Stimulated activated CD8-positive, alpha-beta memory T cell treated with anti-CD3 and anti-CD28 coated beads, Interleukin-12 subunit alpha, Interleukin-12 subunit beta, amount 100 ng/mL, for 24 hours (primary cell): ENCODE data around the gene DYNC1H1.

Source experiments
- DNase-seq: peaks from one replicate; pipeline ENCODE4 v3.0.0-alpha.2; 2020; ENCODE audit errors: extremely low read depth

DYNC1H1 gene

DNA sequence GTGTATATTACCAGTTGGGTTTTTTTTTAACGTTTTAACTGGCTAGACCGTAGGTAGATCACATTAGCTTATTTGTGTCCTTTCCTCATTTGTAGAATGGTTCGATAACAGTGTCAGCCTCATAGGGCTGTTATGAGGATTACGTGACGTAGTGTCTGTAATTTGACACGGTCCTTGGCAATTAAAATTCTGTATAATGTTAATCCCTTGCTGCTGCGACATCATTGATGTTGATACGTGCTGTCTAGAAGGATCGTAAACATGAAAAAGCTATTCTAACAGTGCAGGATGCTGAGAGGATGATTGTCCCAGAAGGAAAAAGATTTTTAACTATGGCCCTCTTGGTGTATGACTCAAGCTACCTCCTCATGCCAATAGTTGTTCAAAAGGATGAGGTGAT, 71.5 kb downstream of the DYNC1H1 start:
- DNase-seq = no peak

DNA sequence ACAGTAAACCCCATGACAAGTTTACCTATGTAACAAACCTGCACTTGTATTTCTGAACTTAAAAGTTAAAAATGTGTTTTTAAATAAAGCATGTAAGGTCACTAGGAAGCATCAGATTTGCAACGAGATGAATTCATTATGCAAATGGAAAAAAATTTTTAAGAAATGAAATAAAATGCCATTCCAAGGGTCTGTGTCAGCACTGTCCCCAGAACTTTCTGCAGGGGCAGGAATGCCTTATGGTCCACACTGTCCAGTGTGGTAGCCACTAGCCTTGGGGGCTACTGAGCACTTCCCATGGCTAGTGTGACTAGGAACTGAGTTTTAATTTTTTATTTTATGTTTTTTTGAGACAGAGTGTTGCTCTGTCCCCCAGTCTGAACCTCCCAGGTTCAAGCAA, 73.3 kb downstream of the DYNC1H1 start:
- no peak for DNase-seq

DNA sequence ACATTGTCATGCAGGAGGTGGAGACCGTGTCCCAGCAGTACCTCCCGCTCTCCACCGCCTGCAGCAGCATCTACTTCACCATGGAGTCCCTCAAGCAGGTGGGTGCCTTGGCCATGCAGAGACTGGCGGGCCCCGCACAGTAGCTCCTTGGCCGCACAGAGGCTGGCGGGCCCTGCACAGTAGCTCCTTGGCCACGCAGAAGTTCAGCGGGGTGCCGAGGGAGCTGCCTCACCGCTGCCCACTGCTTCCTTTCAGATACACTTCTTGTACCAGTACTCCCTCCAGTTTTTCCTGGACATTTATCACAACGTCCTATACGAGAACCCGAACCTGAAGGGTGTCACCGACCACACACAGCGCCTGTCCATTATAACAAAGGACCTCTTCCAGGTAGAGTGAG, 74.8 kb downstream of the DYNC1H1 start:
- DNase-seq = no peak

DNA sequence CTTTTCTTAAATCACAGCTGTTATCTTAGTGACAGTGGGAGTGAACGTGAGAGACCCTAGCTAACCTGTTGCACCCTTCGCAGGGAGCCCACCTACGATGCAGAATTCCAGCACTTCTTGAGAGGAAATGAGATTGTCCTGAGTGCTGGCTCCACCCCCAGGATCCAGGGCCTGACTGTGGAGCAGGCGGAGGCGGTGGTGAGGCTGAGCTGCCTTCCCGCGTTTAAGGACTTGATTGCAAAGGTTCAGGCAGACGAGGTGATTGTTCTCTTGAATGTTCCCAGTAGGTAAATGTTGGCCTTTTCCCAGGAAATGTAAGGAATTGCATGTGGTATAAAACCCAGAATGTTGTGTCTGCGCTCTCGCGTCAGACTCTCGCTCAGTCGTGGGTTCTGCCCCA, 75.8 kb downstream of the DYNC1H1 start:
- no peak for DNase-seq

DNA sequence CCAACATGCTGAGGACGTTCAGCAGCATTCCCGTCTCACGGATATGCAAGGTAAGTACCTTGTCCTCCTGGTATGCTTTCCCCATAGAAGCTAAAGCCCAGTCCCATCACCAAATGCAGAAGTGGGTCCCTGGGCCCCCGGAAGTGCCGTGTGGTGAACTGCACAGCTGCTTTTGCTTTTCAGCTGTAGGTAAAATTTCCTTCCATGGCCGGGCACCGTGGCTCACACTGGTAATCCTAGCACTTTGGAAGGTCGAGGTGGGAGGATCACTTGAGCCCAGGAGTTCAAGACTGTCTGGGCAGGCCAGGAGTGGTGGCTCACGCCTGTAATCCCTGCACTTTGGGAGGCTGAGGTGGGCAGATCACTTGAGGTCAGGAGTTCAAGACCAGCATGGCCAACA, 78.3 kb downstream of the DYNC1H1 start:
- no peak for DNase-seq

DNA sequence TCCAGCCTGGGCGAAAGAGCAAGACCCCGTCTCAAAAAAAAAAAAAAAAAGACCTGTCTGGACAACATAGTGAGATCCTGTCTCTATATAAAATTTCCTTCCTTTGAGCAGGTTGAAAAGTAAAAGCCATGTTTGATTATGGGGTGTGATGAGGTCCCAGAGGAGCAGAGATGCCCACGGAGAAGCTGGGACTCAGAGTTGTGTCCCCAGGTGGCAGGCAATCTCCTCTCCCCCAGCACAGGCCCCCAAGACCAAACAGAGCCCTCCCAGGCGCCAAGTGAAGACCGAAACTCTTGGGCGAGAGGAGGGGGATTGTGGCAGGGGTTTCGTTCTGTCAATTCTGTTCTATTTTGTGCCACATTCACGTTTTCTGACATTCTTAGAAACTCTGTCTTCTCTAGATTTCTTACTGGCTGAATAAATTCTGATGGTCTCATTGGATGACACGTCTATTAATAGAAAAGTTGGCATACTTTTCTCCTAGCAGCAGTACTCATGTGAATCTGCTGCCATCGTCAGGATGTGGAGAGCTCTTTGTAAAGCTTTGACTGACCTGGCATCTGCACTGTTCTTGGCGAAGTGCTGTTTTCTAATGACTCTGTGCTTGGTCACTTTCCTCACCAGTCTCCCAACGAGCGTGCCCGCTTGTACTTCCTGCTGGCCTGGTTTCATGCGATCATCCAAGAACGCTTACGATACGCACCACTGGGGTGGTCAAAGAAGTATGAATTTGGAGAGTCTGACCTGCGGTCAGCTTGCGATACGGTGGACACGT, 79.1 kb downstream of the DYNC1H1 start:
- DNase-seq = no peak

DNA sequence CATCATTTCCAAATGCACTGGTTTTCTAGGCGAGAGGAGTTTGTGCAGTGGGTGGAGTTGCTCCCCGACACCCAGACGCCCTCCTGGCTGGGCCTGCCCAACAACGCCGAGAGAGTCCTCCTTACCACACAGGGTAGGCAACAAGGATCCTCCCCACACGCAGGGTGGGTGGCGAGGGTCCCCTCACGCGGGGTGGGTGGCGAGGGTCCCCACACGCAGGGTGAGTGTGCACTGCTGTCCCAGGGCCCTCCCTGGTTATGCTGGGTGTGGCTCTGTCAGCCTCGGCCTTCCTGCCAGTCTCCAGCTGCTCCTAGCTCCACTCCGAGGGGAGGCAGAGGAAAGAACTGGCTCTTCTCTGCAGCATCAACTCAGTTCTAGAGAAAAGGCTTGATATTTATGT, 80.2 kb downstream of the DYNC1H1 start:
- no peak for DNase-seq

DNA sequence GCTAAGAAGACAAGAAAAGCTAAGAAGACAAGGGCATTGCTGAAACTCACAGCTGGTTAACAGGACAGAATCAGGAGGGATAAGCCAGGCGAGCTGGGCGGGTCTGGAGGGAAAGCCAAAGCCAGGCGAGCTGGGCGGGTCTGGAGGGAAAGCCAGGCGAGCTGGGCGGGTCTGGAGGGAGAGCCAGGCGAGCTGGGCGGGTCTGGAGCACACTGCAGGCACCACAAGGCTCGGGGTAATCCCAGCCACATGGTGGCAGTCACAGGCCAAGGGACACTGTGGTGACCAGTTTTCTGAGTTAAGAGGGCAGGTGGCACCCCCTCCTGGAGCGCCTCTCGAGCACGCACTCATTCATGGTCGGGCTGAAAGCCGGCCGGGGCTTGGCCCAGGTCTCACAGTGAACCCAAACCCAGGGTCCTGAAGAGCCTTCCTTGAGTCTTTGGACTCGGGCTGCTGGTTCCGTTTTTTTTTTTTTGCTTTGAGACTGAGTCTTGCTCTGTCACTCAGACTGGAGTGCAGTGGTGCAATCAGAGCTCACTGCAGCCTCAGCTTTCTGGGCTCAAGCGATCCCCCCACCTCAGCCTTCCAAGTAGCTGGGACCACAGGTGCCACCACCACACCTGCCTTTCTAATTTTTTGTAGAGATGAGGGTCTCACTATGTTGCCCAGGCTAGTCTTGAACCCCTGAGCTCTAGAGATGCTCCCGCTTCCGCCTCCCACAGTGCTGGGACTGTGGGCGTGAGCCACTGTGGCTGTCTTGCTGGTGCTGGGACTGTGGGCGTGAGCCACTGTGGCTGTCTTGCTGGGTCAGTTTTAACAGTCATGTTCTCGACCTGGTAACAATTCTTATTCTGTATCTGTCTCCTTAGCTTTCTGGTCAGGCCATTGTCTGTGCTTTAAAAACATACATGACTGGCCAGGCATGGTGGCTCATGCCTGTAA, 82.2 kb downstream of the DYNC1H1 start:
- DNase-seq = no peak

DNA sequence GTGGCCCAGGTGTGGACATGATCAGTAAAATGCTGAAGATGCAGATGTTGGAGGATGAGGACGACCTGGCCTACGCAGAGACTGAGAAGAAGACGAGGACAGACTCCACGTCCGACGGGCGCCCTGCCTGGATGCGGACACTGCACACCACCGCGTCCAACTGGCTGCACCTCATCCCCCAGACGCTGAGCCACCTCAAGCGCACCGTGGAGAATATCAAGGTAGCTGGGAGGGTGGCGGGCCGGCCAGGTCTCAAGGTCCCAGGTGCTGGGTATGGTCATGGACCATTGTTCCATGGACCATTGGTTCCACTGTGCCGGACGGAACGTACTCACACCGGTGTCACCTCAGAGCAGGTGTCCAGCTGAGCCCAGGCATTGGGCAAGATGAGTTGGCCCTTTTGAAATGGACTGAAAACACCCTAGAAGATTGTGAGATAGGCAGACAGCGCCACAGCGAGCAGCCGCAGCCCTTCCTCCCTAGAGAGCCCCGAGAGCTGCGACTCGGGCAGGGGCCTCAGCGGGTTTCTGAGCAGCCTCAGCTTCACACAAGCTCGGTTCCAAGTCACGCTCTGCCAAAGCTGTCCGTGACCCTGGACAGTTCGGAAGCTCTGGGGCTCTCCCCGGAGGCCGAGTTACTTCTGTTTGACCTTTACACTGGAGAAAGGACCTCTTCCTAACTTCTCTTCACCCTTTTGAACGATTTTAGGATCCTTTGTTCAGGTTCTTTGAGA, 83.6 kb downstream of the DYNC1H1 start:
- no peak for DNase-seq

DNA sequence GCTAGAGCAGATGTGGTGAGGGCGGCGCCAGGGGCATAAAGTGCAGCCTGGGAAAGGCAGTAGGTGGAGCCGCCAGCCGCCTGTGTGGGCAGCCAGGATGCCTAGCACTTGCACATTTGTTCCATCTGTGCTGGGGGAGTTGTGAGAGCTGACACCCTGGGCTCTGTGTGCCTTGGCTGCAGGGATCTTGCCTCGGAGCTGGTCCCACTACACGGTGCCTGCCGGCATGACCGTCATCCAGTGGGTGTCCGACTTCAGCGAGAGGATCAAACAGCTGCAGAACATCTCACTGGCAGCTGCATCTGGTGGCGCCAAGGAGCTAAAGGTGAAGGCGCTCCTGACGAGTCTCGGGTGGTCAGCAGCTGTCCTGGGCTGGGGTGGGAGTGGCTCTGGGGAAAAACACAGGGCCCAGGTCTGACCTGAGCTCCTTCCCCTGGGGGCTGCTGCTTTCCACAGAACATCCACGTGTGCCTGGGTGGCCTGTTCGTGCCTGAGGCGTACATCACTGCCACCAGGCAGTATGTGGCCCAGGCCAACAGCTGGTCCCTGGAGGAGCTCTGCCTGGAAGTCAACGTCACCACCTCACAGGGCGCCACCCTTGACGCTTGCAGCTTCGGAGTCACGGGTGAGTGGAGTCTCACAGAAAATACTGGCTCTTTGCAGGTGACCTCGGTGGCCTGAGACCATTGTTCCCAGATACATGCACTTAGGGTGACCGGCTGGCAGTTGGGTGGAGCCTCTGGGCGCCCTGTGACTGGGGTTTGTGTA, 85.1 kb downstream of the DYNC1H1 start:
- DNase-seq = no peak

DNA sequence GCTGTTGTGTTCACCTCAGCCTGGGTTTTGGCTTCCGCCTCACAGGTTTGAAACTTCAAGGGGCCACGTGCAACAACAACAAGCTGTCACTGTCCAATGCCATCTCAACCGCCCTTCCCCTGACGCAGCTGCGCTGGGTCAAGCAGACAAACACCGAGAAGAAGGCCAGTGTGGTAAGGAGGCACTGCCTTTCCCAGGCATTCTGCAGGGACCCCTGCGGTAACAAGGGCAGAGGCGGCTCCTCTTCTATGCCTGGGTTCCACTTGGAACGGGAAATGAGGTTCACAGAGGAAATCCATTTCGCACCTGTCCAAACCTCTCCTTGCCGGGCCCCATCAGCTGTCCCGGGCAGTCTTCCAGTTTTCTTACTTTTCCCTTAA, 85.6 kb downstream of the DYNC1H1 start:
- DNase-seq = no peak

DNA sequence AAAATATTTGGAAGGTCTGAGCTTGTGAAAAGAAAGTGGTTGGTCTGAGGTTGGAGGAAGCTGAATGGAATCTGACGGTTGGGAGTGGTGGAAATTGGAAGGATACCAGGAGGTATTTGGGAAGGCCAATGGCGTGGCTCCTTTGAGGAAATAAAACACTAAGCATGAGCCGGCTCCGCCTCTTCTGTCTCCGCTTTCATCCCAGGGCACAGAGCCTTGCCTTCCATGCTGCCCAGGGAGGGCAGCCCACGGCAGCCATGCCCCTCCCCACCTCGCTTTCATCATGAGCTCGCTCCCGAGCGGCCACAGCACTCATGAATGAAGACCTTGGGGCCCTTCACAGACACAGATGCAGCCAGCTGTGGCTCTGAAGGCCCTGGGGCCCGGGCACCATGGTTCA, 86.3 kb downstream of the DYNC1H1 start:
- no peak for DNase-seq

DNA sequence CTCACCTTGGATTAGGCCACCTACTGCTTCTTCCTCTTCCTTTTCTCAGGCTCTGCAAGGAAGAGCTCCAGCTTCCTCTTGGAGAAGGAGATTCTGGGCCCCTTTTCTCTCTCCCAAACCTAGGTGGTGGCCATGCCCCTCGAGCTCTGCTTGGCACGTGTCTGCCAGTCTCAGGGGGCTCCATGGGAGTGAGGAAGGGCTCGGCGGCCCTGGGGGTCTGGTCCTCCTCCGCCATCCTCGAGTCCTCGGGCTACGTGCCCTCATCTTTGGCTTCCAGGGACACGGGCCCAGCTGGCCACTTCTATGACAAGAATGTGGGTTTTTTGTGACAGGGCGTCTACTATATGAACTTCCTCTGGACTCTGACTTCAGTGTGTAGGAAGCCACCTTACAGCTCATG, 88.1 kb downstream of the DYNC1H1 start:
- DNase-seq = no peak

DNA sequence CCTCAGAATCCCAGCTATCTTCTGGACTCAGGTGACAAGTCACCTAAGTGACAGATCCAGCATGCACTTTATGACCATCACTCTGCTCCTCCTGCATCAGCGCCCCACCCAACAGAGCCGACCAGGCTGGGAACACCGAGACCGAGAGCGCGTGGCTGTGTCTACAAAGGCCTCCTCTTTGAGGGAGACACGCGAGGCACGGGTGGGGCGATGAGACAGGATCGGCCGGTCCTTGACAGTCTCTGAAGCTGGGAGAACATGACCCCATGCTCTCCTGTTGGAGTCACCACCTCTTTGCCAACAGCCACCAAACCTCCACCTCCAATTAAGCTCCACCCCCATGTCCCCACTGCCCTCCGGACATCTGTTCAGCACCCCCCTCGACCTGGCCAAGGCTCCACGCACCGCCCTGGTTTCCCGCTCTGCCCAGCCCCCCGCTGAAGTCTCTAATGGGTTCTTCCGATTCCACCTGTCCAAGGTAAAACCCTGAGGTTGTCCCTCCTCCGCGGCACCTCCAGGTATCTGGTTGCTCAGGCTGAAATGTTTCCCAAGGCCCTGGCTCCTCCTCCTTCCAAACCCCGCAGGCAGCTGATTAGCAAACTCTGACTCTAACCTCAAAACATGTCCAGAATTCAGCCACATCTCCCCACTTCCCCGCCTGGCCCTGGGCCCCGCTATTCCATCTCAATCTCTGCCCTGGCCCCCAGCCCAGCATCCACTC, 91.0 kb downstream of the DYNC1H1 start:
- DNase-seq = no peak

DNA sequence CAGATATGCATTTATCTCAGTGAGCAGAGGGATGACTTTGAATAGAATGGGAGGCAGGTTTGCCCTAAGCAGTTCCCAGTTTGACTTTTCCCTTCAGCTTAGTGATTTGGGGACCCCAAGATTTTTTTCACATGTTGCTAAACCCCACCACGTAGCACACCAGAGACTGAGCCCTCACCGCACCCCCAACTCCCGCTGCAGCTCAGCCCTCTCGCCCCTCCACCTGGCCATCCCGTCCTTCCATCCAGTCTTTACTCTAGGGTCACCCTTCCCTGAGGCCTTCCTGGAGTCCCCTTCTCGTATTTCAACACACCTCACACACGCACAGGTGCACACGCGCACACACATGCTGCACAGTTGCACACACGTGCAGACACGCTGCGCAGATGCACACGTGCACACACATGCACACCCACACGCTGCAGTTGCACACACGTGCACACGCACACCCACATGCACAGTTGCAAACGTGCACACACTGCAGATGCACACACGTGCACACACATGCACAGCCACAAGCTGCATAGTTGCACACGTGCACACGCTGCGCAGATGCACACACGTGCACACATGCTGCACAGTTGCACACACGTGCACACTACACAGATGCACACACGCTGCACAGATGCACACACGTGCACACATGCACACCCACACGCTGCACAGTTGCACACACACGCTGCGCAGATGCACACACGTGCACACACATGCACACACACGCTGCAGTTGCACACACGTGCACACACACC, 92.5 kb downstream of the DYNC1H1 start:
- DNase-seq = no peak

DNA sequence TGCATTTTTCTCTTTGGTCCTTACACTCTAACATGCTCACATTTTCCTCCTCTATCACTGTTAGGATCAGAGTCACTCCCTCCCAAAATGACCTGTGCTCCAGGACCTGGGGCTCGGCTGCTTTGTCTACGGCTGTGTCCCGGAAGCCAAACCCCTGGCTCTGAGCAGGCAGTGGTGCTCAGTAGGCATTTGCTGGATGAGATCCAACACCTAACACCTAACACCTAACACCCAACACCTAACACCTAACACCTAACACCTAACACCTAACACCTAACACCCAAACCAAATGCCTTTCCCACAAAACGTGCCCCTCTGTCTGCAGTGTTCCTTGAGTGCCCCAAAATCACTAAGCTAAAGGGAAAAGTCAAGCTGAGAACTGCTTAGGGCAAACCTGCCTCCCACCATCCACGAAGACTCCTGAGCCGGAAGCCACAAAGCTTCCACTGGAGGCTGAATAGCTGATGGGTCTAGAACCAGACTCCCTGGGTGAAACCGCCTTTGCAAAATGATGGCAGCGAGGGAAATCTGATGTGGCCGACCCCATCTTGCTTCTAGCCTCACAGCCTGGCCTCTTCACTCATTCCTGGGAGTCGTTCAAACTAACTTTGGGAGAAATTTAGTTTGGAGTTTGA, 93.2 kb downstream of the DYNC1H1 start:
- no peak for DNase-seq

DNA sequence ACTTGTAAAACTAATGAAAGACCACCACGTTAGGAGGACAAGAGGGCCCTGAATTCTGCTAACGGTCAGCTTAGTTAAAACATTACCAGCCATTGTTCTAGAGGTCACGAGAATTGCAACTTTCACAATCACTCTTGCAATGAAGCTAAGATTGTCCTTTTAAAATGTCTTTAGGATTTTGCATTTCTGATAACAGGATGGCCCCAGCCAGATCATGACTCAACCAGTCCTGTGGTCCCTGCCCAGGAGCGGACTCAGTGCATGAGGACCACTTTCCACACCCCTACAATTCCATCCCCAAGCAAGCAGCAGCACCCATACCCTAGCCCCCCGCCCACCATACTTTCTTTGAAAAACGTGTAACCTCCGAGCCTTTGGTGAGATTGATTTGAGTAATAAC, 93.8 kb downstream of the DYNC1H1 start:
- DNase-seq = no peak

DNA sequence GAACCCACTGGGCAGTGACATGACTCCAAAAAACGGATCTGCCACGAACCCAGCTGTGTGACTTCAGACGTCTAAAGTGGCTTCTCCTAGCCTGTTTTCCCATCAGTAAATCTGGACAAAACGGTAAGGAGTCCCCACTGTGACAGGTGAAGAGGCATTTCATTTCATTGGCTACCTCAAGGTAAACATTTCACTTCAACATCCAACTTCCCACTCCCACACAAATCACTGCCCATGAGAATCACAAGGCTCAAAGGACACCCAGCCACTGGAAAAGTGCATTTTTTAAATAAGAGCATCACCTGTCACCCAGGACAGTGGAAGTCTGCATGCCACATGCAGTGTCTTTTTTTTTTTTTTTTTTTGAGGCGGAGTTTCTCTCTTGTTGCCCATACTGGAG, 94.6 kb downstream of the DYNC1H1 start:
- DNase-seq = no peak

DNA sequence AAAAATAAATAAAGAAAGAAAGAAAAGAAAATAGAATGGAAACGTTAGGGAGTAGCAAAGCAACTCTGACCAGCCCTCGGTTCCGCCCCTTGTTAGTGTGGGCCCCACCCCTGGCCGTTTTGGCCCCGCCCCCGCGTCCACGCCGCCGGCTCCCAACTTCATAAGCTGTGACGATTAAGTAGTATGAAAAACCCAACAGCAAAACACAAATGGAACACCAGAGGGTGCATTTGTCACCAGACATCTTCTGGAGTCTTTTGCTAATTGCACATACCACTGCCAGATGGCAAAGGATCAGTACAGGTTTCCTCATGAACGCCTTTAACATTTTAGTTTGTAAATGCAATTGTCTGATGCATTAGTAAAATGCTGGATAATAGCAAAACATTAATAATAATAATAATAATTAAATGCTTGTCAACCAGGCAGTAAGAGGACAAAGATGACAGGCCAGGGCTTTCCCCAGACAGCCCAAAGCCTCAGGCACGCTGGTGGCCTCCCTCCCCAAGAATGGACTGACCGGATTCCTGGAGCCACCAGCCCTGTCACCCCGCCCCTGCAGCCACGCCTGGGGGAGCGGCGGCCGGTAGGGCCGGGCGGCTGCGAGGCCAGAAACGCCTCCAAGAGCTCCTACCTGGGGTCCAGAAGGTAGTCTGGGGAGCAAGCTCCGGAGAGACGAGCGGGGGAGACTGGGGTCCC, 98.9 kb downstream of the DYNC1H1 start:
- peak; percentile 26 for DNase-seq
